HG03565 (cell line): ENCODE data around the gene ETFBKMT.
"Not testable (repeated sequence)": the region's sequence is repeated elsewhere in the genome, so short reads cannot be mapped to it uniquely, and the experiment has no call there.

Experiments
- ATAC-seq: cut with Tn5 transposase; IDR thresholded peaks from one replicate; pipeline ENCODE4 v1.9.1; 2021; ENCODE audit warnings: mild to moderate bottlenecking, moderate library complexity; ENCODE audit not compliant: unreplicated experiment

The ETFBKMT gene

GRCh38 chr12:31716998-31717397 is 57.5 kb downstream of the ETFBKMT start:
- ATAC-seq: not testable (repeated sequence)

GRCh38 chr12:31718542-31719198 is 59.2 kb downstream of the ETFBKMT start:
- not testable (repeated sequence) for ATAC-seq

GRCh38 chr12:31722580-31722979 is 63.1 kb downstream of the ETFBKMT start:
- ATAC-seq: no peak
